CD14-positive monocyte (primary cell): Measurements from ENCODE around the gene THBS3. TPM values are rescaled to one million over a fixed set of nuclear protein-coding genes. Genes with fewer than 3 reads are reported as not detected.
A peak's percentile ranks its signal among the peaks of the same experiment; 100 is the strongest.

Experiments used
- DNase-seq, 3 donors: peaks; one replicate each; pipeline ENCODE4 v3.0.0-alpha.2; 2011 to 2022
- H2AFZ ChIP-seq: 2 replicates; pipeline ENCODE4 v1.6.0; 2012; ENCODE audit warnings: mild to moderate bottlenecking, low read depth, low read length, inconsistent platforms; ENCODE audit not compliant: insufficient read depth, poor library complexity, severe bottlenecking
- H3K27ac ChIP-seq, 2 donors: 1 replicate in 1 of 2; 2 replicates in 1 of 2; pipeline ENCODE4 v1.5.1; 2012 to 2013; ENCODE audit warnings: low read length in 2 of 2, control low read depth in 1 of 2, inconsistent platforms in 1 of 2, low read depth in 1 of 2, mild to moderate bottlenecking in 1 of 2
- H3K27me3 ChIP-seq, 2 donors: one replicate each; pipeline versions ENCODE4 v1.6.0 to v1.6.1; 2011 to 2013; ENCODE audit warnings: low read length in 2 of 2; ENCODE audit not compliant: control insufficient read depth in 2 of 2, insufficient read depth in 2 of 2
- H3K36me3 ChIP-seq, 2 donors: replicated peaks in 1 of 2; 1 replicate in 1 of 2; 2 replicates in 1 of 2; pipeline versions ENCODE4 v1.5.1 to v1.6.1; 2012 to 2013; ENCODE audit warnings: low read length in 2 of 2, control low read depth in 1 of 2, inconsistent platforms in 1 of 2, mild to moderate bottlenecking in 1 of 2; ENCODE audit not compliant: insufficient read depth in 2 of 2, control insufficient read depth in 1 of 2
- H3K4me1 ChIP-seq, 2 donors: 1 replicate in 1 of 2; 2 replicates in 1 of 2; pipeline versions ENCODE4 v1.5.1 to v1.6.1; 2012 to 2013; ENCODE audit warnings: low read length in 2 of 2, control low read depth in 1 of 2, inconsistent platforms in 1 of 2, mild to moderate bottlenecking in 1 of 2, moderate library complexity in 1 of 2; ENCODE audit not compliant: insufficient read depth in 2 of 2, control insufficient read depth in 1 of 2
- H3K4me2 ChIP-seq: replicated peaks from 2 replicates; pipeline ENCODE3; 2012; ENCODE audit warnings: low read length, moderate library complexity, mild to moderate bottlenecking; ENCODE audit not compliant: poor library complexity, severe bottlenecking; ENCODE audit errors: extremely low read depth
- H3K4me3 ChIP-seq, 3 experiments: fragments of 200-600 bp in 1 of 3; sonication (generic) in 1 of 3; replicated peaks in 1 of 3; 1 replicate in 2 of 3; 2 replicates in 1 of 3; pipeline ENCODE4 v1.5.1; 2011 to 2013; ENCODE audit warnings: low read length in 3 of 3, mild to moderate bottlenecking in 3 of 3, control low read depth in 2 of 3, low read depth in 2 of 3, inconsistent platforms in 1 of 3, moderate library complexity in 1 of 3
- H3K79me2 ChIP-seq: 2 replicates; pipeline ENCODE4 v1.6.0; 2012; ENCODE audit warnings: mild to moderate bottlenecking, control low read depth, inconsistent platforms, low read length, moderate library complexity; ENCODE audit not compliant: insufficient read depth
- H3K9ac ChIP-seq: 2 replicates; pipeline ENCODE4 v1.6.0; 2017; ENCODE audit warnings: low read length, mild to moderate bottlenecking; ENCODE audit not compliant: insufficient read depth, poor library complexity, severe bottlenecking
- H3K9me3 ChIP-seq, 2 donors: replicated peaks in 1 of 2; 1 replicate in 1 of 2; 2 replicates in 1 of 2; pipeline versions ENCODE4 v1.5.1 to v1.6.1; 2012 to 2013; ENCODE audit warnings: low read length in 2 of 2, control low read depth in 1 of 2; ENCODE audit not compliant: control insufficient read depth in 1 of 2, insufficient read depth in 1 of 2
- H4K20me1 ChIP-seq: 2 replicates; pipeline ENCODE4 v1.6.0; 2012; ENCODE audit warnings: mild to moderate bottlenecking, low read length, control low read depth, moderate library complexity; ENCODE audit not compliant: insufficient read depth
- H3K27ac Mint-ChIP-seq, 7 donors: one replicate each; pipeline ENCODE4 v1.8.0; 2020; ENCODE audit warnings: mild to moderate bottlenecking in 7 of 7, mixed read lengths in 7 of 7, moderate library complexity in 6 of 7, inconsistent platforms in 2 of 7
- H3K27me3 Mint-ChIP-seq, 3 donors: one replicate each; pipeline ENCODE4 v1.8.0; 2021 to 2022; ENCODE audit warnings: low read depth in 3 of 3, mild to moderate bottlenecking in 3 of 3, mixed read lengths in 3 of 3, moderate library complexity in 3 of 3, inconsistent platforms in 1 of 3
- H3K36me3 Mint-ChIP-seq, 2 donors: one replicate each; pipeline ENCODE4 v1.8.0; 2020; ENCODE audit warnings: mixed read lengths in 2 of 2, inconsistent platforms in 1 of 2, mild to moderate bottlenecking in 1 of 2
- H3K4me1 Mint-ChIP-seq: one replicate; pipeline ENCODE4 v1.8.0; 2020; ENCODE audit warnings: mild to moderate bottlenecking, mixed read lengths
- H3K4me3 Mint-ChIP-seq, 2 donors: one replicate each; pipeline ENCODE4 v1.8.0; 2020; ENCODE audit warnings: mild to moderate bottlenecking in 2 of 2, mixed read lengths in 2 of 2, moderate library complexity in 1 of 2
- H3K9me3 Mint-ChIP-seq, 7 donors: one replicate each; pipeline ENCODE4 v1.8.0; 2020 to 2022; ENCODE audit warnings: mixed read lengths in 7 of 7, mild to moderate bottlenecking in 6 of 7, moderate library complexity in 6 of 7, inconsistent platforms in 2 of 7
- WGBS: methylation state at CpG from one replicate; pipeline ENCODE4 v1.1.5; 2013; ENCODE audit warnings: missing lambda C conversion rate; ENCODE audit not compliant: insufficient coverage; 5-methylcytosine and 5-hydroxymethylcytosine counted together
- intact Hi-C, 2 donors: fragments of 100-400 bp; cut with micrococcal nuclease; formaldehyde crosslinking; loops; one replicate each; pipeline versions ENCODE4 v1.15.0 to v1.15.1; 2023
- polyA plus RNA-seq, 3 donors: library from polyadenylated mRNA; depleted of rRNA in 1 of 3; unstranded in 2 of 3; stranded (reverse) in 1 of 3; fragments of 300-500 nt in 2 of 3; fragments of >200 nt in 1 of 3; fragmentation: Illumina TruSeq in 2 of 3; gene quantifications; 1 replicate in 2 of 3; 2 replicates in 1 of 3; pipeline ENCODE4 v1.2.3, GENCODE V29; 2012 to 2021
- TF ChIP-seq, protein P1 (sequence below): fragments of 200-600 bp; IDR thresholded peaks from one replicate; pipeline ENCODE4 v1.8.0; 2022; ENCODE audit warnings: antibody characterized with exemption, mild to moderate bottlenecking

Gene THBS3
- polyA plus RNA-seq, 3 donors, result 3.2 to 50.7 (median 5.3) TPM

DNA sequence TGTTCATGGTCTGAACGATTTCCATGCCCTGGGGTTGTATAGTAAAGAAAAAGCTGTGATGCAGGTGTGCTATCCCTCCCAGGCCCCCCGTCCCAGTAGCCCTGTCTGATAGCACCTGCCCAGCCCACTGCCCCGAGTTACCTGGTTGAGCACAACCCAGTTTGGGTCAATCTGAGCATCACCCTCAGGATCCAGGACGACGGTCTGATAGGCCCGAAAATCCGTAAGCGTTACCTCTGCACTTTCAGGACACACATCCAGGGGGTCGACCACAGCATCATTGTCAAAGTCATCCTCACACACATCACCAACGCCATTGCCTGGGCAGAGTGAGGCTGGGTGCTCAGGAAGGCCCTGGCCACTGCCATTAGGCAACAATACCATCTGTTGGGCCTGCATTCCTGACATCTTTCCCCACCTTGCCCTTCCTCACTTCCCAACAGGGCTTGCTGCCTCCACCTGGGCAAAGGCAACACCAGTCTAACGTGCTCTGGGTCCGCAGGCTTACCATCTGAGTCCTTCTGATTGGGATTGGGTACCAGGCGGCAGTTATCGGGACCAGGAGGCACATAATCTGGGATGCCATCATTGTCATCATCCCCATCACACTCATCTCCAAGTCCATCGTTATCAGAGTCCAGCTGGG is 9.7 kb downstream of the THBS3 start:
- TF ChIP-seq, protein P1, sequence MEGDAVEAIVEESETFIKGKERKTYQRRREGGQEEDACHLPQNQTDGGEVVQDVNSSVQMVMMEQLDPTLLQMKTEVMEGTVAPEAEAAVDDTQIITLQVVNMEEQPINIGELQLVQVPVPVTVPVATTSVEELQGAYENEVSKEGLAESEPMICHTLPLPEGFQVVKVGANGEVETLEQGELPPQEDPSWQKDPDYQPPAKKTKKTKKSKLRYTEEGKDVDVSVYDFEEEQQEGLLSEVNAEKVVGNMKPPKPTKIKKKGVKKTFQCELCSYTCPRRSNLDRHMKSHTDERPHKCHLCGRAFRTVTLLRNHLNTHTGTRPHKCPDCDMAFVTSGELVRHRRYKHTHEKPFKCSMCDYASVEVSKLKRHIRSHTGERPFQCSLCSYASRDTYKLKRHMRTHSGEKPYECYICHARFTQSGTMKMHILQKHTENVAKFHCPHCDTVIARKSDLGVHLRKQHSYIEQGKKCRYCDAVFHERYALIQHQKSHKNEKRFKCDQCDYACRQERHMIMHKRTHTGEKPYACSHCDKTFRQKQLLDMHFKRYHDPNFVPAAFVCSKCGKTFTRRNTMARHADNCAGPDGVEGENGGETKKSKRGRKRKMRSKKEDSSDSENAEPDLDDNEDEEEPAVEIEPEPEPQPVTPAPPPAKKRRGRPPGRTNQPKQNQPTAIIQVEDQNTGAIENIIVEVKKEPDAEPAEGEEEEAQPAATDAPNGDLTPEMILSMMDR, result no peak
- Histone ChIP-seq H3K27ac (no peak overlapping the region), H4K20me1 (no peaks in the 10 kb centered on the region), H3K4me3 (no peak overlapping the region), H3K4me2 (no peak overlapping the region), H2AFZ (no peak overlapping the region), H3K4me1 (peaks cover 20 to 26% of the 10 kb centered on the region in 2 donors), H3K9ac (no peak overlapping the region), H3K79me2 (no peaks in the 10 kb centered on the region), H3K9me3 (no peaks in the 10 kb centered on the region), H3K36me3 (no peaks in the 10 kb centered on the region), H3K27me3 (peaks cover 4 to 18% of the 10 kb centered on the region in 2 donors)
- Mint-ChIP-seq H3K4me1 (peaks cover 19% of the 10 kb centered on the region), H3K27me3 (peaks cover 20 to 29% (median 23%) of the 10 kb centered on the region in 3 donors), H3K36me3 (peaks cover 11 to 18% of the 10 kb centered on the region in 2 donors), H3K4me3 (no peak overlapping the region), H3K9me3 (peaks cover 0 to 7% (median 2%) of the 10 kb centered on the region in 7 donors), H3K27ac (no peak overlapping the region)
- no peak for DNase-seq
- 98% methylated on average over 14 of the region's 15 CpGs for WGBS
- intact Hi-C loops, result no loop called here

DNA sequence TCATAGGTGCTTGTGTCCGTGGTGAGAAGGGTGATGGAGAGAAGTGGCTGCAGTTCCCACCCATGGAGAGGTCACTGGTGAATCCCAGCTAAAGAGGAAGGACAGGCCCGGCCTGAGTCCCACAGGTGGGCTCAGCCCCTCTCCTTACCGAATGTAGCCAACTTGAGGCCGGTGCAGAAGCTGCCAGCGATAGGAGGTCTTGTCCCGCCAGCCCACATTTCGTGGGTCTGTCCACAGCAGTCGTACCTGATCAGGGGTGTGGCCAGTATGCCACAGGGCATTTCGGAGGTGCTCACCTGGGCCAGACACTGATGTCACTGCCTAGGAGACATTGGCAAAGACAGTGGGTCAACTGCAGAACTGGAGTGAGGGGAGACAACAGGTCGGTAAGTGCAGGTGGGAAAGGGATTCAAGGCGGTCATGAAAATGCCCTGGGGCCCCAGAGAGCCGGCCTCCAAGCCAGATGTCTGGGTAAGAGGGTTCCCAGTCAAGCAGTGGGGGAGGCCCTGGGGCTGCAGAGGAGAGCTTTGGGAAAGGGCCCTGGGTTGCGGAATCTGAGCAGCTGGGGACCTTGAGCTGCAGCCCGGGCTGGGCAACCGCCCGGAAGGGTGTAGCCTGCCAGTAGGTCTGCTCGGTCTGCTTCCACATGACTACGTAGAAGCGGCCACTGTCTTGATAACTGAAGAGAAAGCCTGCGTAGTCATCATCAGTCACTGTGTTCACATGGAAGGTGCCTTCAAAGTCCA is 10.6 kb downstream of the THBS3 start:
- no peaks in the 10 kb centered on the region for H3K36me3 ChIP-seq
- Mint-ChIP-seq H3K4me3 (no peak overlapping the region), H3K9me3 (peaks cover 0 to 7% (median 2%) of the 10 kb centered on the region in 7 donors), H3K27me3 (peaks cover 21 to 29% (median 23%) of the 10 kb centered on the region in 3 donors), H3K4me1 (peaks cover 27% of the 10 kb centered on the region), H3K36me3 (peaks cover 11 to 18% of the 10 kb centered on the region in 2 donors), H3K27ac (peak overlapping the region in 1 of 7 donors; percentile 42)
- no peak overlapping the region for H3K27ac ChIP-seq
- TF ChIP-seq, protein P1, result no peak
- H3K9me3 ChIP-seq, result no peaks in the 10 kb centered on the region
- intact Hi-C loops, result no loop called here
- 95% methylated on average over 19 of the region's 20 CpGs for WGBS
- no peaks in the 10 kb centered on the region for H4K20me1 ChIP-seq
- no peak overlapping the region for H2AFZ ChIP-seq
- DNase-seq, result no peak
- H3K27me3 ChIP-seq, result peaks cover 4 to 18% of the 10 kb centered on the region in 2 donors
- peaks cover 27 to 35% of the 10 kb centered on the region in 2 donors for H3K4me1 ChIP-seq
- no peak overlapping the region for H3K9ac ChIP-seq
- H3K79me2 ChIP-seq, result no peaks in the 10 kb centered on the region
- no peak overlapping the region for H3K4me2 ChIP-seq
- no peak overlapping the region for H3K4me3 ChIP-seq
